HepG2 (cell line): ENCODE data around the gene KRTCAP2.
A peak's percentile ranks its signal among the peaks of the same experiment; 100 is the strongest.

ENCODE experiments used
- FOSL1 ChIP-seq: sonication (generic); formaldehyde crosslinking; IDR thresholded peaks from 2 replicates; pipeline ENCODE4 v1.9.0; 2021; ENCODE audit warnings: missing genetic modification reagents, borderline replicate concordance
- FOXK1 ChIP-seq: sonication (generic); formaldehyde crosslinking; IDR thresholded peaks from 2 replicates; pipeline ENCODE4 v1.4.0; 2020; ENCODE audit warnings: low read depth, missing genetic modification reagents, borderline replicate concordance
- HNRNPLL ChIP-seq: fragments of 200-400 bp; formaldehyde crosslinking; IDR thresholded peaks from 2 replicates; pipeline ENCODE4 v1.6.1; 2017; ENCODE audit warnings: mild to moderate bottlenecking, low read depth, low read length; ENCODE audit not compliant: poor library complexity, severe bottlenecking
- KDM3A ChIP-seq: IDR thresholded peaks from 2 replicates; pipeline ENCODE4 v1.6.1; 2018; ENCODE audit warnings: low read depth, missing compliant biosample characterization
- RBM39 ChIP-seq: fragments of 200-400 bp; formaldehyde crosslinking; IDR thresholded peaks from one replicate; pipeline ENCODE4 v1.6.1; 2018; ENCODE audit warnings: antibody characterized with exemption, mild to moderate bottlenecking, low read depth, low read length; ENCODE audit not compliant: poor library complexity, severe bottlenecking
- REPIN1 ChIP-seq: sonication (generic); formaldehyde crosslinking; IDR thresholded peaks from 2 replicates; pipeline ENCODE4 v1.8.0; 2022; ENCODE audit warnings: missing genetic modification reagents, low read depth, mild to moderate bottlenecking, borderline replicate concordance
- THAP7 ChIP-seq: sonication (generic); formaldehyde crosslinking; IDR thresholded peaks from 2 replicates; pipeline ENCODE4 v1.8.1; 2023; ENCODE audit warnings: mild to moderate bottlenecking, missing genetic modification reagents
- USF2 ChIP-seq, 2 experiments: sonication (generic) in 1 of 2; formaldehyde crosslinking in 1 of 2; IDR thresholded peaks; 2 replicates each; pipeline versions ENCODE4 v1.5.1 to v1.6.1; 2011 to 2020; ENCODE audit warnings: borderline replicate concordance in 1 of 2, low read depth in 1 of 2, low read length in 1 of 2, mild to moderate bottlenecking in 1 of 2, missing genetic modification reagents in 1 of 2, moderate library complexity in 1 of 2
- ZNF614 ChIP-seq: IDR thresholded peaks from 2 replicates; pipeline ENCODE4 v1.6.1; 2018; ENCODE audit warnings: missing biosample characterization, missing genetic modification reagents, inconsistent platforms, borderline replicate concordance
- TF ChIP-seq, protein P1 (sequence below): sonication (generic); formaldehyde crosslinking; conservative IDR thresholded peaks from 2 replicates; pipeline ENCODE4 v1.4.0; 2020; ENCODE audit warnings: missing genetic modification reagents
- TF ChIP-seq, protein P2 (sequence below): sonication (generic); formaldehyde crosslinking; IDR thresholded peaks from 2 replicates; pipeline ENCODE4 v1.5.0; 2020; ENCODE audit warnings: mild to moderate bottlenecking, missing genetic modification reagents, moderate library complexity

DNA sequence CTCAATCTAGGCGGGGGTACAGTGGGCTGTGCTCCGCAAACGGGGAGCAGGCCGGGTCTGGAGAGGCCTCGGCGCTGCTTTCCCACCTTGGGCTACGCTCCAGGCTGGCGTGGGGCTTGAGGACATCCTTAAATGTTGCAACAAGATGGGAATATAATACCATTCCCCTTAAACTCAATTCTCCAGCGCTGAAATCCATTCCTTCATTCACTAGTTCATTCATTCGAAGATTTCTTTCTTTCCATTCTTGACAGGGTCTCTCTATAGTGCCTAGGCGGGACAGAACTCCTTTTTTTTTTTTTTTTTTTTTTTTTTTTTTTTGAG, 32.5 kb downstream of the KRTCAP2 start:
- TF ChIP-seq THAP7 (CRISPR knock-in tag) = no peak
- 0 out of 2 replicates have a peak, but pooled peaks have one; percentile 9 for TF ChIP-seq ZNF614 (CRISPR knock-in tag)
- TF ChIP-seq, protein P1, sequence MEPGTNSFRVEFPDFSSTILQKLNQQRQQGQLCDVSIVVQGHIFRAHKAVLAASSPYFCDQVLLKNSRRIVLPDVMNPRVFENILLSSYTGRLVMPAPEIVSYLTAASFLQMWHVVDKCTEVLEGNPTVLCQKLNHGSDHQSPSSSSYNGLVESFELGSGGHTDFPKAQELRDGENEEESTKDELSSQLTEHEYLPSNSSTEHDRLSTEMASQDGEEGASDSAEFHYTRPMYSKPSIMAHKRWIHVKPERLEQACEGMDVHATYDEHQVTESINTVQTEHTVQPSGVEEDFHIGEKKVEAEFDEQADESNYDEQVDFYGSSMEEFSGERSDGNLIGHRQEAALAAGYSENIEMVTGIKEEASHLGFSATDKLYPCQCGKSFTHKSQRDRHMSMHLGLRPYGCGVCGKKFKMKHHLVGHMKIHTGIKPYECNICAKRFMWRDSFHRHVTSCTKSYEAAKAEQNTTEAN (CRISPR knock-in tag) = no peak
- TF ChIP-seq, protein P2, sequence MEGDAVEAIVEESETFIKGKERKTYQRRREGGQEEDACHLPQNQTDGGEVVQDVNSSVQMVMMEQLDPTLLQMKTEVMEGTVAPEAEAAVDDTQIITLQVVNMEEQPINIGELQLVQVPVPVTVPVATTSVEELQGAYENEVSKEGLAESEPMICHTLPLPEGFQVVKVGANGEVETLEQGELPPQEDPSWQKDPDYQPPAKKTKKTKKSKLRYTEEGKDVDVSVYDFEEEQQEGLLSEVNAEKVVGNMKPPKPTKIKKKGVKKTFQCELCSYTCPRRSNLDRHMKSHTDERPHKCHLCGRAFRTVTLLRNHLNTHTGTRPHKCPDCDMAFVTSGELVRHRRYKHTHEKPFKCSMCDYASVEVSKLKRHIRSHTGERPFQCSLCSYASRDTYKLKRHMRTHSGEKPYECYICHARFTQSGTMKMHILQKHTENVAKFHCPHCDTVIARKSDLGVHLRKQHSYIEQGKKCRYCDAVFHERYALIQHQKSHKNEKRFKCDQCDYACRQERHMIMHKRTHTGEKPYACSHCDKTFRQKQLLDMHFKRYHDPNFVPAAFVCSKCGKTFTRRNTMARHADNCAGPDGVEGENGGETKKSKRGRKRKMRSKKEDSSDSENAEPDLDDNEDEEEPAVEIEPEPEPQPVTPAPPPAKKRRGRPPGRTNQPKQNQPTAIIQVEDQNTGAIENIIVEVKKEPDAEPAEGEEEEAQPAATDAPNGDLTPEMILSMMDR = no peak
- no peak for TF ChIP-seq USF2 (IDR thresholded peaks at IDR 0.05; ENCODE audit: low read depth, low read length)
- no peak for TF ChIP-seq USF2 (CRISPR knock-in tag; IDR thresholded peaks at IDR 0.05; ENCODE audit: borderline replicate concordance)
- no peak for TF ChIP-seq RBM39
- TF ChIP-seq HNRNPLL = no peak
- no peak for TF ChIP-seq KDM3A (CRISPR knock-in tag)
- no peak for TF ChIP-seq FOSL1 (CRISPR knock-in tag)
- TF ChIP-seq FOXK1 (CRISPR knock-in tag) = no peak
- TF ChIP-seq REPIN1 (CRISPR knock-in tag) = no peak
